SK-N-SH (cell line): ENCODE data around the gene ACTL8. TPM values are rescaled to one million over a fixed set of nuclear protein-coding genes. Genes with fewer than 3 reads are reported as not detected.

ENCODE experiments used
- CTCF ChIA-PET: fragments of 300-600, 350-600 bp; formaldehyde crosslinking; extraction: SDS; loops from one replicate; lab custom pipeline; 2021; lab: Yijun Ruan, JAX
- POLR2A ChIA-PET: fragments of 350-600 bp; sonication (Branson Sonifier 250); formaldehyde crosslinking; extraction: SDS; loops from one replicate; lab custom pipeline; 2020; ENCODE audit warnings: antibody characterized with exemption, inconsistent platforms; lab: Yijun Ruan, JAX
- DNase-seq: peaks from one replicate; pipeline ENCODE4 v3.0.0; 2012
- H2AFZ ChIP-seq: fragments of 200-600 bp; sonication (generic); 2 replicates; pipeline ENCODE4 v1.8.1; 2016; ENCODE audit warnings: antibody characterized with exemption, mild to moderate bottlenecking, low read depth
- H3F3A ChIP-seq: fragments of 200-600 bp; sonication (generic); replicated peaks from 2 replicates; pipeline ENCODE3; 2016; ENCODE audit warnings: antibody characterized with exemption, mild to moderate bottlenecking; ENCODE audit not compliant: insufficient read depth
- H3K27ac ChIP-seq, 2 experiments: fragments of 200-500 bp in 1 of 2; fragments of 200-600 bp in 1 of 2; sonication (Bioruptor generic) in 1 of 2; sonication (generic), shearing (Covaris generic) in 1 of 2; 2 replicates each; pipeline versions ENCODE4 v1.5.1 to v1.6.1; 2014 to 2016; ENCODE audit warnings: low read depth in 2 of 2, inconsistent platforms in 1 of 2, low read length in 1 of 2, mild to moderate bottlenecking in 1 of 2, mixed read lengths in 1 of 2
- H3K27me3 ChIP-seq: fragments of 200-600 bp; sonication (generic), shearing (Covaris generic); 2 replicates; pipeline ENCODE4 v1.6.1; 2016; ENCODE audit warnings: mixed run types; ENCODE audit not compliant: insufficient read depth
- H3K36me3 ChIP-seq, 2 experiments: fragments of 200-500 bp in 1 of 2; fragments of 200-600 bp in 1 of 2; sonication (Bioruptor generic) in 1 of 2; sonication (generic) in 1 of 2; replicated peaks in 1 of 2; 2 replicates each; pipeline versions ENCODE3 to v1.5.1; 2014 to 2016; ENCODE audit warnings: low read length in 1 of 2, mild to moderate bottlenecking in 1 of 2; ENCODE audit not compliant: insufficient read depth in 2 of 2, control insufficient read depth in 1 of 2
- H3K4me1 ChIP-seq, 2 experiments: fragments of 200-500 bp in 1 of 2; fragments of 200-600 bp in 1 of 2; sonication (Bioruptor generic) in 1 of 2; sonication (generic), shearing (Covaris generic) in 1 of 2; 2 replicates each; pipeline versions ENCODE4 v1.5.1 to v1.6.1; 2014 to 2016; ENCODE audit warnings: low read depth in 1 of 2, low read length in 1 of 2, mixed run types in 1 of 2; ENCODE audit not compliant: insufficient read depth in 2 of 2, control insufficient read depth in 1 of 2
- H3K4me2 ChIP-seq: fragments of 200-600 bp; sonication (generic), shearing (Covaris generic); 2 replicates; pipeline ENCODE4 v1.6.1; 2017; ENCODE audit warnings: mixed run types
- H3K4me3 ChIP-seq, 2 experiments: fragments of 200-500 bp in 1 of 2; fragments of 200-600 bp in 1 of 2; sonication (Bioruptor generic) in 1 of 2; sonication (generic), shearing (Covaris generic) in 1 of 2; 2 replicates each; pipeline versions ENCODE4 v1.5.1 to v1.8.1; 2014 to 2016; ENCODE audit warnings: low read depth in 2 of 2, inconsistent platforms in 1 of 2, low read length in 1 of 2, mild to moderate bottlenecking in 1 of 2, mixed read lengths in 1 of 2, moderate library complexity in 1 of 2
- H3K79me2 ChIP-seq: fragments of 200-600 bp; sonication (generic); 2 replicates; pipeline ENCODE4 v1.8.1; 2017; ENCODE audit warnings: mild to moderate bottlenecking; ENCODE audit not compliant: insufficient read depth
- H3K9ac ChIP-seq: fragments of 200-600 bp; sonication (generic); 2 replicates; pipeline ENCODE4 v1.6.1; 2017; ENCODE audit warnings: mixed run types
- H3K9me2 ChIP-seq: fragments of 200-600 bp; sonication (generic); 2 replicates; pipeline ENCODE4 v1.6.1; 2017; ENCODE audit warnings: mixed run types
- H3K9me3 ChIP-seq: fragments of 200-600 bp; sonication (generic); 2 replicates; pipeline ENCODE4 v1.6.1; 2017; ENCODE audit warnings: mixed run types, mild to moderate bottlenecking, moderate library complexity
- H4K20me1 ChIP-seq: fragments of 200-600 bp; sonication (generic); 2 replicates; pipeline ENCODE4 v1.6.1; 2017; ENCODE audit warnings: mild to moderate bottlenecking, mixed run types; ENCODE audit not compliant: insufficient read depth
- CHD2 ChIP-seq: fragments of 150-350 bp; IDR thresholded peaks from 2 replicates; pipeline ENCODE4 v1.6.1; 2018; ENCODE audit warnings: low read length; ENCODE audit not compliant: partially characterized antibody
- EZH2phosphoT487 ChIP-seq: fragments of 200-600 bp; sonication (generic); IDR thresholded peaks from 2 replicates; pipeline ENCODE4 v1.6.1; 2017; ENCODE audit warnings: low read depth, mixed run types, mild to moderate bottlenecking, antibody characterized with exemption, moderate library complexity, borderline replicate concordance
- FOSL2 ChIP-seq: IDR thresholded peaks from 2 replicates; pipeline ENCODE4 v1.4.0; 2012; ENCODE audit warnings: low read depth, mild to moderate bottlenecking, moderate library complexity, borderline replicate concordance
- FOXJ3 ChIP-seq: sonication (generic); formaldehyde crosslinking; IDR thresholded peaks from 2 replicates; pipeline ENCODE4 v1.5.1; 2020; ENCODE audit warnings: mild to moderate bottlenecking, missing genetic modification reagents
- FOXM1 ChIP-seq: IDR thresholded peaks from 2 replicates; pipeline ENCODE4 v1.4.0; 2012; ENCODE audit warnings: low read depth, mild to moderate bottlenecking
- NFIC ChIP-seq: IDR thresholded peaks from 2 replicates; pipeline ENCODE4 v1.4.0; 2012; ENCODE audit warnings: borderline replicate concordance
- NRF1 ChIP-seq: IDR thresholded peaks from 2 replicates; pipeline ENCODE4 v1.6.1; 2012; ENCODE audit warnings: low read depth, mild to moderate bottlenecking, low read length
- RFX5 ChIP-seq: IDR thresholded peaks from 2 replicates; pipeline ENCODE4 v1.6.1; 2012; ENCODE audit warnings: mild to moderate bottlenecking, improper control_type of control experiment, low read length
- TAF1 ChIP-seq: IDR thresholded peaks from 2 replicates; pipeline ENCODE4 v1.6.1; 2012; ENCODE audit warnings: low read depth, mild to moderate bottlenecking, low read length, moderate library complexity, borderline replicate concordance
- WGBS: methylation state at CpG from one replicate; pipeline ENCODE4 v1.1.6; 2017; ENCODE audit warnings: low lambda C conversion rate; 5-methylcytosine and 5-hydroxymethylcytosine counted together
- polyA plus RNA-seq, 3 experiments: library from polyadenylated mRNA; depleted of rRNA; stranded (reverse); fragments of >200 nt; gene quantifications; 2 replicates each; pipeline ENCODE4 v1.2.3, GENCODE V29; 2012
- TF ChIP-seq, protein P1 (sequence below): fragments of 200-600 bp; sonication (generic); IDR thresholded peaks from 2 replicates; pipeline ENCODE4 v1.6.1; 2017; ENCODE audit warnings: antibody characterized with exemption, mild to moderate bottlenecking, moderate library complexity
- TF ChIP-seq, protein P2 (sequence below): fragments of 150-350 bp; IDR thresholded peaks from 2 replicates; pipeline ENCODE4 v1.6.1; 2017; ENCODE audit warnings: antibody characterized with exemption, low read length, low read depth, borderline replicate concordance
- TF ChIP-seq, protein P3 (sequence below): IDR thresholded peaks from 2 replicates; pipeline ENCODE4 v1.4.0; 2012; ENCODE audit warnings: low read depth, borderline replicate concordance
- TF ChIP-seq, protein P4 (sequence below): IDR thresholded peaks from 2 replicates; pipeline ENCODE4; 2012
- TF ChIP-seq, protein P5 (sequence below): IDR thresholded peaks from 2 replicates; pipeline ENCODE4 v1.6.1; 2012; ENCODE audit warnings: mild to moderate bottlenecking, low read depth, low read length, moderate library complexity
- TF ChIP-seq, protein P6 (sequence below): IDR thresholded peaks from 2 replicates; pipeline ENCODE4 v1.4.0; 2012; ENCODE audit warnings: low read depth

ACTL8 gene
- polyA plus RNA-seq, 1 of the 3 experiments (the other 2 are of a cell fraction): 0.05 TPM

DNA sequence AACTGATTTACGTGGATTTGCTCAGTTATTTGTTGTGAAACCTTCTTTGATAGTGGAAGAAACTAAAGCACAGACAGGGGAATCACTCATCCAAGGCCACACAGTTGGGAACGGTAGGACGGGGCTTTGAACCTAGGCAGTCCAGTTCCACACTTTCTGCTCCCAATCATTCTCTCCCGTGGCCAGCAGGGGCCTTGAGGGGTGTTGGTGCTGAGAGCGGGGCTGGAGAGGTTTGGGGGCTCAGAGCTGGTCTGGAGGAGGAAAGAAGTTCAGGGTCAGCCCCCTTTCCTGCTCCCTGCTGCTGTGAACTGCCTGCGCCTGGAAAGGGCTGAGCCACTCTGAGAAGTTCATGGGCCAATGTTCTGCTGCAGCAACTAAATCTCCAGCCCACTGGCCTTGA, 31.4 kb upstream of the ACTL8 start:
- H3K9me2 ChIP-seq: no peaks in the 10 kb centered on the region
- H3F3A ChIP-seq: no peaks in the 10 kb centered on the region
- no peaks in the 10 kb centered on the region for H3K79me2 ChIP-seq
- H4K20me1 ChIP-seq: no peaks in the 10 kb centered on the region
- H3K4me3 ChIP-seq: no peak overlapping the region
- ChIA-PET CTCF (interaction anchor here (0.6 to 1.9 kb wide), 7 partner anchors 8 to 229 kb away, joined by 3 to 5 read pairs (median 3); no protein-coding TSS in a partner anchor), POLR2A (no interaction called here)
- no peak overlapping the region for H3K27ac ChIP-seq
- 61% methylated on average over 6 of the region's 6 CpGs for WGBS
- DNase-seq: no peak
- H2AFZ ChIP-seq: no peak overlapping the region
- no peaks in the 10 kb centered on the region for H3K36me3 ChIP-seq
- TF ChIP-seq FOXJ3 (CRISPR knock-in tag): no peak
- TF ChIP-seq, protein P1, sequence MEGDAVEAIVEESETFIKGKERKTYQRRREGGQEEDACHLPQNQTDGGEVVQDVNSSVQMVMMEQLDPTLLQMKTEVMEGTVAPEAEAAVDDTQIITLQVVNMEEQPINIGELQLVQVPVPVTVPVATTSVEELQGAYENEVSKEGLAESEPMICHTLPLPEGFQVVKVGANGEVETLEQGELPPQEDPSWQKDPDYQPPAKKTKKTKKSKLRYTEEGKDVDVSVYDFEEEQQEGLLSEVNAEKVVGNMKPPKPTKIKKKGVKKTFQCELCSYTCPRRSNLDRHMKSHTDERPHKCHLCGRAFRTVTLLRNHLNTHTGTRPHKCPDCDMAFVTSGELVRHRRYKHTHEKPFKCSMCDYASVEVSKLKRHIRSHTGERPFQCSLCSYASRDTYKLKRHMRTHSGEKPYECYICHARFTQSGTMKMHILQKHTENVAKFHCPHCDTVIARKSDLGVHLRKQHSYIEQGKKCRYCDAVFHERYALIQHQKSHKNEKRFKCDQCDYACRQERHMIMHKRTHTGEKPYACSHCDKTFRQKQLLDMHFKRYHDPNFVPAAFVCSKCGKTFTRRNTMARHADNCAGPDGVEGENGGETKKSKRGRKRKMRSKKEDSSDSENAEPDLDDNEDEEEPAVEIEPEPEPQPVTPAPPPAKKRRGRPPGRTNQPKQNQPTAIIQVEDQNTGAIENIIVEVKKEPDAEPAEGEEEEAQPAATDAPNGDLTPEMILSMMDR: peak; percentile 15; the same call in 1 of the 2 replicates
- TF ChIP-seq, protein P2, sequence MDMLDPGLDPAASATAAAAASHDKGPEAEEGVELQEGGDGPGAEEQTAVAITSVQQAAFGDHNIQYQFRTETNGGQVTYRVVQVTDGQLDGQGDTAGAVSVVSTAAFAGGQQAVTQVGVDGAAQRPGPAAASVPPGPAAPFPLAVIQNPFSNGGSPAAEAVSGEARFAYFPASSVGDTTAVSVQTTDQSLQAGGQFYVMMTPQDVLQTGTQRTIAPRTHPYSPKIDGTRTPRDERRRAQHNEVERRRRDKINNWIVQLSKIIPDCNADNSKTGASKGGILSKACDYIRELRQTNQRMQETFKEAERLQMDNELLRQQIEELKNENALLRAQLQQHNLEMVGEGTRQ: no peak
- H3K4me1 ChIP-seq: no peaks in the 10 kb centered on the region
- no peaks in the 10 kb centered on the region for H3K27me3 ChIP-seq
- no peak overlapping the region for H3K4me2 ChIP-seq
- no peak overlapping the region for H3K9ac ChIP-seq
- H3K9me3 ChIP-seq: no peaks in the 10 kb centered on the region

- H4K20me1 ChIP-seq: no peaks in the 10 kb centered on the region
- POLR2A ChIA-PET: no interaction called here
- no peaks in the 10 kb centered on the region for H3K9me3 ChIP-seq
- CTCF ChIA-PET: interaction anchor here (0.8 to 1.7 kb wide), 2 partner anchors 20 to 62 kb away, joined by 3 to 8 read pairs; no protein-coding TSS in a partner anchor
- no peaks in the 10 kb centered on the region for H3K79me2 ChIP-seq
- no peaks in the 10 kb centered on the region for H3K36me3 ChIP-seq
- H3K9me2 ChIP-seq: no peaks in the 10 kb centered on the region
- H3K4me3 ChIP-seq: no peak overlapping the region
- H3K4me2 ChIP-seq: no peak overlapping the region
- TF ChIP-seq, protein P3, sequence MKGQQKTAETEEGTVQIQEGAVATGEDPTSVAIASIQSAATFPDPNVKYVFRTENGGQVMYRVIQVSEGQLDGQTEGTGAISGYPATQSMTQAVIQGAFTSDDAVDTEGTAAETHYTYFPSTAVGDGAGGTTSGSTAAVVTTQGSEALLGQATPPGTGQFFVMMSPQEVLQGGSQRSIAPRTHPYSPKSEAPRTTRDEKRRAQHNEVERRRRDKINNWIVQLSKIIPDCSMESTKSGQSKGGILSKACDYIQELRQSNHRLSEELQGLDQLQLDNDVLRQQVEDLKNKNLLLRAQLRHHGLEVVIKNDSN: no peak
- TF ChIP-seq RFX5 (no peak), FOXM1 (no peak), NRF1 (no peak), NFIC (no peak), TAF1 (no peak), FOSL2 (no peak), CHD2 (no peak), EZH2phosphoT487 (no peak)
- TF ChIP-seq, protein P4, sequence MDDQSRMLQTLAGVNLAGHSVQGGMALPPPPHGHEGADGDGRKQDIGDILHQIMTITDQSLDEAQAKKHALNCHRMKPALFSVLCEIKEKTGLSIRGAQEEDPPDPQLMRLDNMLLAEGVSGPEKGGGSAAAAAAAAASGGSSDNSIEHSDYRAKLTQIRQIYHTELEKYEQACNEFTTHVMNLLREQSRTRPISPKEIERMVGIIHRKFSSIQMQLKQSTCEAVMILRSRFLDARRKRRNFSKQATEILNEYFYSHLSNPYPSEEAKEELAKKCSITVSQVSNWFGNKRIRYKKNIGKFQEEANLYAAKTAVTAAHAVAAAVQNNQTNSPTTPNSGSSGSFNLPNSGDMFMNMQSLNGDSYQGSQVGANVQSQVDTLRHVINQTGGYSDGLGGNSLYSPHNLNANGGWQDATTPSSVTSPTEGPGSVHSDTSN: no peak
- TF ChIP-seq, protein P5, sequence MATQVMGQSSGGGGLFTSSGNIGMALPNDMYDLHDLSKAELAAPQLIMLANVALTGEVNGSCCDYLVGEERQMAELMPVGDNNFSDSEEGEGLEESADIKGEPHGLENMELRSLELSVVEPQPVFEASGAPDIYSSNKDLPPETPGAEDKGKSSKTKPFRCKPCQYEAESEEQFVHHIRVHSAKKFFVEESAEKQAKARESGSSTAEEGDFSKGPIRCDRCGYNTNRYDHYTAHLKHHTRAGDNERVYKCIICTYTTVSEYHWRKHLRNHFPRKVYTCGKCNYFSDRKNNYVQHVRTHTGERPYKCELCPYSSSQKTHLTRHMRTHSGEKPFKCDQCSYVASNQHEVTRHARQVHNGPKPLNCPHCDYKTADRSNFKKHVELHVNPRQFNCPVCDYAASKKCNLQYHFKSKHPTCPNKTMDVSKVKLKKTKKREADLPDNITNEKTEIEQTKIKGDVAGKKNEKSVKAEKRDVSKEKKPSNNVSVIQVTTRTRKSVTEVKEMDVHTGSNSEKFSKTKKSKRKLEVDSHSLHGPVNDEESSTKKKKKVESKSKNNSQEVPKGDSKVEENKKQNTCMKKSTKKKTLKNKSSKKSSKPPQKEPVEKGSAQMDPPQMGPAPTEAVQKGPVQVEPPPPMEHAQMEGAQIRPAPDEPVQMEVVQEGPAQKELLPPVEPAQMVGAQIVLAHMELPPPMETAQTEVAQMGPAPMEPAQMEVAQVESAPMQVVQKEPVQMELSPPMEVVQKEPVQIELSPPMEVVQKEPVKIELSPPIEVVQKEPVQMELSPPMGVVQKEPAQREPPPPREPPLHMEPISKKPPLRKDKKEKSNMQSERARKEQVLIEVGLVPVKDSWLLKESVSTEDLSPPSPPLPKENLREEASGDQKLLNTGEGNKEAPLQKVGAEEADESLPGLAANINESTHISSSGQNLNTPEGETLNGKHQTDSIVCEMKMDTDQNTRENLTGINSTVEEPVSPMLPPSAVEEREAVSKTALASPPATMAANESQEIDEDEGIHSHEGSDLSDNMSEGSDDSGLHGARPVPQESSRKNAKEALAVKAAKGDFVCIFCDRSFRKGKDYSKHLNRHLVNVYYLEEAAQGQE: no peak
- TF ChIP-seq, protein P6, sequence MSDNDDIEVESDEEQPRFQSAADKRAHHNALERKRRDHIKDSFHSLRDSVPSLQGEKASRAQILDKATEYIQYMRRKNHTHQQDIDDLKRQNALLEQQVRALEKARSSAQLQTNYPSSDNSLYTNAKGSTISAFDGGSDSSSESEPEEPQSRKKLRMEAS: no peak
- no peaks in the 10 kb centered on the region for H3K27me3 ChIP-seq
- no peak overlapping the region for H3K27ac ChIP-seq
- H3F3A ChIP-seq: no peaks in the 10 kb centered on the region
- WGBS: 64% methylated on average over 6 of the region's 6 CpGs
- DNase-seq: no peak
- no peak overlapping the region for H2AFZ ChIP-seq
- peaks cover 0 to 4% of the 10 kb centered on the region in 2 experiments; a peak in 1 of 4 replicates for H3K4me1 ChIP-seq
- H3K9ac ChIP-seq: no peak overlapping the region
Observed at GRCh38 chr1:17724150-17724549, 31.0 kb upstream of the ACTL8 start.
